HEK293 (cell line): ENCODE data around the gene SPOUT1.

Experiments
- GFI1B ChIP-seq: fragments of 450-650 bp; formaldehyde crosslinking; IDR thresholded peaks from 2 replicates; pipeline ENCODE4 v1.5.1; 2016; ENCODE audit warnings: missing biosample characterization, missing genetic modification characterization
- PATZ1 ChIP-seq: fragments of 450-650 bp; formaldehyde crosslinking; IDR thresholded peaks from 2 replicates; pipeline ENCODE4 v1.5.1; 2016; ENCODE audit warnings: missing biosample characterization, missing genetic modification characterization
- REST ChIP-seq: fragments of 450-650 bp; formaldehyde crosslinking; IDR thresholded peaks from 2 replicates; pipeline ENCODE4 v1.5.1; 2016; ENCODE audit warnings: missing biosample characterization, missing genetic modification characterization
- ZNF785 ChIP-seq: fragments of 450-650 bp; formaldehyde crosslinking; IDR thresholded peaks from 2 replicates; pipeline ENCODE4 v1.5.1; 2016; ENCODE audit warnings: missing biosample characterization, missing genetic modification characterization
- ZNF792 ChIP-seq: fragments of 450-650 bp; formaldehyde crosslinking; IDR thresholded peaks from 2 replicates; pipeline ENCODE4 v1.5.1; 2016; ENCODE audit warnings: missing biosample characterization, missing genetic modification characterization

- TF ChIP-seq REST (tag by site-specific recombination) (no peak), PATZ1 (tag by site-specific recombination) (no peak), GFI1B (tag by site-specific recombination) (no peak), ZNF792 (tag by site-specific recombination) (no peak), ZNF785 (tag by site-specific recombination) (no peak)
These were observed 54.8 kb downstream of the SPOUT1 start for GRCh38 chr9:128774804-128775203.
